NCI-H345 treated with DMSO at 0.1 percent for 48 hours (cell line): ENCODE results near the gene IGIP.

Experiments
- DNase-seq: peaks from one replicate; lab custom pipeline; 2025; ENCODE audit not compliant: unreplicated experiment; lab: John Stamatoyannopoulos, UW

IGIP gene

DNA sequence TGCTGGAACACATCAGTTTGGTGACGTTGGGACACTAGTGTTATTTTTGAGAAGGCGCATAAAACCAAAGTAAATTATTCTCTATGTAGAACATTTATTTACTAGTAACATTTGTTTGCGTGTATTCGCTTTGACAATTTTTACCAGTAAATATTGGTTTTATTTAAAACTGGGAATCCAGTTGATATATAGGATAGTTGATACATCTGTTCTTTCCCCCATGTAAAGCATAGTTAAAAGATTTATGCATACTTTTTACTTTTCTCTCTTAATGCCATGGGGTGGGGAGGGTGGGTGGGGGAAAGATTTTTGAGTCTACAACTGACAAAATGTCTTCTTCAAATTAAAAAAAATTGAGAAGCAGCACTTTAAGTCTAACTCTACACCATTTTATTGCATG is at the start of gene IGIP:
IGIP (plus strand) TSS at position 301 of the 400 bp plus-strand sequence. CDS start 2,540 bp downstream, outside the sequence.
- DNase-seq: no peak

DNA sequence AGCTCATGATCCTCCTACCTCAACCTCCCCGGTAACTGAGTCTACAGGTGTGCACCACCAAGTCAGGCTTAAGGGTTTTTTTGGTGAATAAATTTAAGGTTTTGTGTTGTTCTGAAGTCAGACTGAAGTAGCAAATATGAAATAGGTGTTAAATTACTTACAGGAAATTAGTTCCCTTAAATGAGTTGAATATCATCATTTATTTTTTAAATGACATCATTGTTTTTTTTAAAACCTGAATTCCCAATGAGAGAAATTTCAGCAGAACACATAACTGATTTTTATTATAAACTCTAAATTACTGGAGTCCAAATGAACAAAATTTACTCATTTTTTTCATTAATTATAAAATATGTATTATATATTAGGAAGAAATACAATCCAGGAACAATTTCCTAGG is 49.6 kb upstream of the IGIP start:
- DNase-seq: no peak

DNA sequence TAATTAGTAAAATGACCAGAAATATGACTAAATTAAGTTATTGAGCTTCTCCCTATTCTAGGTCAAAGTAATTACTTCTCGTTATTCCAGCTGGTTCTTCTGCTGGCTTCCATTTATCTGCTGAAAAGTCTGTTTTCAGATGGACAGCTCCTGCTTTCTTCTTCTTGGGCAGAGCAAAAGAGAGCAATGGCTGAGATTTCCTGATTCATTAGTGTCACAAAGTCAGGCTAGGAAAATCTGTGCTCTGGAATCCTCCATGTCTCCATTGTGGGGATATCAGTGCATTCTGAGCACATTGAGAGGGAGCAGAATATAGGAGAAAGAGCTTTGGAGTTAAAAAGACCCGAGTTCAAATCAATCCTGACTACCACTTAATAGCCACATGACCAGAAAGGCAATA is 48.9 kb upstream of the IGIP start:
- no peak for DNase-seq

DNA sequence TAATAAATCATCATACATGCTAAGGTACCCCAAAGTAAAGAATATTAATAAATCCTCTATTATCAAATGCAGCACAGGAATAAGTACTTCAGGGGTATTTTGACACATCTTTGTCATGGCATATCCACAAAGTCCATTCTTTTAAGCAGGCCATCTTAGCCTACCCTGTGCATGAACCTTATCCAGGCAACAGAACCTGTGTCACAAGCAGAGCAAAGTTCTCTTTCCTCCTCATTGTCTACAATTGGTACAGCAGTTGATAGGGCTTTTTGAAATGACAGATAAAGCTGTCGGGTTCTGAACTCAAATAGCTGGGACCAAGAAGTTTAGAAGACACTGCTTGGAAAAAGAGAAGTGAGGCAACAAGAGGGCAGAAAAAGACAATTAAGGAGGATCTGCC is 42.6 kb upstream of the IGIP start:
- no peak for DNase-seq

DNA sequence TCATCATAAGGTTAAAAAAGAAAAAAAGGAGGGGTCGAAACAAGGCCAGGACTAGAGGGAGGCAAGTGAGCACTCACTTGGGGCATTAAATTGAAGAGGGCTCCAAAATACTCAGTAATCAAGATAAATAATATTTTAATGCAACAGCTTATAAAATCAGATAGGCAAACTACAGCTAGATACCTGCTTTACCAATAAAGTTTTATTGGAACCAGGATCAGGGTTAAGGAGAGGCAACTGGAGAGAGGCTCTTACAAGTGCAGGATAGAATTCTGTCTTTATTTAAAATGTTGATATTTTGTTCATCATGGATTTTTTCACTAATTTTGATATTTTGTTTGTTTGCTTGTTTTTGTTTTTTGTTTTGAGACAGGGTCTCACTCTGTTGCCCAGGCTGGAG is 42.1 kb upstream of the IGIP start:
- DNase-seq: no peak

DNA sequence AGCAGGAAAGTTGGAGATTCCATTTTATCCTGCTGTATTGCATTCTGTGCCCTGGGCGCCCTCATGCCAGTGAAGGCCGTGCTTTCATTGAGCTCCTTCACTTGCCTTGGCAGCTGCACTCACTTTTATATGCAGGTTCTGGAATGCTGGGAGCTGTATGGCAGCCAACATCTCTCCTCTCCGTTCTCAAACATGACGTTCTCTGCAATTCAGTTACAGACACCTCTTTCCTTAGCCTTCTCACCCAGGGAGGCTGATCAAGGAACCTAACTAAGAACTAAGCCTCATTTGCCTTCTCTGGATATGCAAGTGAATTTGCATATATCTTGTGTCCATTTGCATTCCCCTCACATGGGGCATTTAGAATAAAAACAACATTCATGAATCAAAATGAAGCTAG is 41.2 kb upstream of the IGIP start:
- no peak for DNase-seq

DNA sequence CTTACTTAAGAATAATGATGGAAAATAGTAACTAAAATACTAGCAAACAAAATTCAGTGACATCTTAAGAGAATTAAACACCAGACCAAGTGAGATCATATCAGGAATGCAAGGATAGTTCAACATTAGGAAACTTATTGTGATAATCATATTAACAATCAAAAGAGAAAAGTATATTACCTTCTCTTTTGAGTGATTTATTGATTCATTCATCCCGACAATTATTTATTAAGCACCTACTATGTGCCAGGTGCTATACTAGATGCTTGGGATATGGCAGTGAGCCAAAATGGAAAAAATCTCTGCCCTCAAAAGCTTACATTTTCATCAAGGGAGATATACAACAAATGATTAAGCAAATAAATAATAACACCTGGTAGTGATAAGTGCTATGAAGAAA is 35.5 kb upstream of the IGIP start:
- no peak for DNase-seq

DNA sequence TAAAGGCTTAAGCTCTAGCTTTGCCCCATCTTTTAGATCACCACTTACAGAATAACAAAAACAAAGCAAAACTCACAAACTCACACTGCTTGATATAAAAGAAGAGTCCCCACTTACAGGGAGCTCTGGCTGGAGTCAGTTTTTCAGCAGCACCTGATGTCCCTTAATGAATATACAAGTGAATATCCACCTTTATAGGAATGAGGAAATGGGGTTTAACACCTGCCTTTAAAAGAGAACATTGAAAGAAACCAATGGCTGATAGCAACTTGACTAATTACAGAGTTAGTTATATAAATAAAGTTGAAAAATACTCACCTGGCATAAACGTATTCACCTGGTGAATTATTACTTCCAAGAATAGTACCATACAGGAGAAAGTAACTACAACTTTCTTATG is 32.6 kb upstream of the IGIP start:
- DNase-seq: no peak

DNA sequence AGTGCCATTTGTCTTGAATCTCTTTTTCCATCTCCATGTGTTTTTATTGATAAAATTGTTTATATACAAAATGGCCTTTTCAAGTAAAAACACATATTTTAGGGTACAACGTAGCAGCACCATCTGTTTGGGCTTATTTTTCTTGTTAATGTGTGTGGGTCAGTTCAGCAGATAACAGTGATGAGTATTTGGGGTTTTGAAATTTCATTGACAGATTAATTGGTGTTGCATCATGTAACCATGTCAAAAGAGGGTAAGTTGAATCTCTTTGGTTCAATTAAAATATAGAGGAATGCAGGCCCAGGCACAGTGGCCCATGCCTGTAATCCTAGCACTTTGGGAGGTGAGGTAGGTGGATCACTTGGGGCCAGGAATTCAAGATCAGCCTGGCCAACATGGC is 31.9 kb upstream of the IGIP start:
- DNase-seq: no peak

DNA sequence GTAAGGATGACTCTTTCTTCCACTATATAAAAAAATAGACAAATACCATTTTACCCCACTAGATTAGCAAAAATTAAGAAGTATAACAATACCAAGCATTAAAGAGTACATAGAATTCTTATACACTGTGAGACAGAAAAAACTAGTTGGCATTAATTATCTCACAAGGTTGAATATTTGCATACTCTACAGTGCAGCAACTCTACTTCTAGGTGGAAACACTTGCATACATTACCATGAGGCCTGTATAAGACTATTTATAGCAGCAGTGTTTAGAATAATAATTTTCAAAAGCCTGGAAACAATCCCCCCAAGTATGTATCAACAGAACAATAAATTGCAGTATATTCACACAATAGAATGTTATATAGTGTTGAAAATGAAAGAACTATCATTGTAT is 30.8 kb upstream of the IGIP start:
- no peak for DNase-seq

DNA sequence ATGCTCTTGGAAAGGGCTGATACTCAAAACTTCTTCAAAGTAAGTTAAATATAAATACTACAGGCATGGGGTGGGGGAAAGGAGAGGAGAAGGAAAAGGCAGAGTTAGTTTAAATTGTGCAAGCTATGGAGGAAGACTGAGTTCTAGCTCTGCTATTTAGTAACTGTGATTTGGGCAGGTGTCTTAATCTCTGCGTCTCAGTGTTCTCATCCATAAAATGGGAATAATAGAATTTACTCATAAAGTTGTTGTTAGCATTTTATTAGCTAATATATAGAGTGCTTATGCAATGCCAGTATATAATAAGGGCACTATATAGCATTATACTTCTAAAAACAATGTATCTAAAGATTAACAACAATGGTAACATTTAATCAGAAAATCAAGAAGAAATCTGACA is 24.6 kb upstream of the IGIP start:
- no peak for DNase-seq

DNA sequence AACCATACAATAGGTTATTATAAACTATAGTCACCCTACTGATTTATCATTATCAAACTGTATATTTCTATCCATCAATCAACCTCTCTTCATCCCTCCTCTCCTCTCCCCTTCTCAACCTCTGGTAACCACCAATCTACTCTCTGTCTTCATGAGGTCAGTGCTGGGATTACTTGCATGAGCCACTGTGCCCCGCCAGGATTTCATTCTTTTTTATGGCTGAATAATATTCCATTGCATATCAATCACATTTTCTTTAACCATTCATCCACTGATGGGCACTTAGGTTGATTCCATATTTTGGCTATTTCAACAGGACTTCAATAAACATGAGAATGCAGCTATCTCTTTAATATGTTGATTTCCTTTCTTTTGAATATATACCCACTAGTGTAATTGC is 22.6 kb upstream of the IGIP start:
- no peak for DNase-seq

DNA sequence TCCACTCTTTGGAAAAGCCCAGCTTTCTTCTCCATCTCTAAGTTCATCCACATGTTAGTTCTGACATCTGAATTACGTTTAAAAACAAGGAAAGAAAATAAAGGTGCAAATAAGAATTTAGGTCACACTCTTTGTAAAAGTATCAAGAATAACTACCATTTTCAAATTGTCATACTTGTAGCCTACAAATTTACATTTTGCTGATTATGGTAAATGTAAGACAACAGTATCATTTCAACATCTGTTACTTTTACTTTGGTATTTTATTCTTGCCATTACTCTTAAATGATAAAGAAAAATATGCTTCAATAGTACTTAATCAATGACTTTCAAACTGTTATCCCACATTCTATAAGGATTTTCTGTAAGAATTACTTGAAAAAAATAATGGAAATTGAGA is 21.6 kb upstream of the IGIP start:
- no peak for DNase-seq

DNA sequence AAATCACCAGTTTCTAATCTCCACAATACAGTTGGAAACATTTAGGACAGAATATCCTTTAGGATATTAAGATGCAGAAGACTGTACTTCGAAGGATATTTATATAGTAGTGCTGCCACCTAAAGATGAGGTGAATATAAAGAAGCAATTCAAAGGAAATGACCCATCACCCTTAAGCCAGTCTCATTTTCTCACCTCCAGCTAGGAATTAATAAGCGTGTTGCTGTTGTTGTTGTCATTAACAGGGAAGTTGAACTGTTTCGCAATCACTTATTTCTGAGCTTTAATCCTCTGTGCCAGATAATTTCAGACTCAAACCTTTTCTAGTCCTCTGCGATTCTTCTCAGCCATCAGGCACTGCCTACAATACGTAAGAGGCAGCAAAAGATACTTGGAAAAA is 19.6 kb upstream of the IGIP start:
- no peak for DNase-seq

DNA sequence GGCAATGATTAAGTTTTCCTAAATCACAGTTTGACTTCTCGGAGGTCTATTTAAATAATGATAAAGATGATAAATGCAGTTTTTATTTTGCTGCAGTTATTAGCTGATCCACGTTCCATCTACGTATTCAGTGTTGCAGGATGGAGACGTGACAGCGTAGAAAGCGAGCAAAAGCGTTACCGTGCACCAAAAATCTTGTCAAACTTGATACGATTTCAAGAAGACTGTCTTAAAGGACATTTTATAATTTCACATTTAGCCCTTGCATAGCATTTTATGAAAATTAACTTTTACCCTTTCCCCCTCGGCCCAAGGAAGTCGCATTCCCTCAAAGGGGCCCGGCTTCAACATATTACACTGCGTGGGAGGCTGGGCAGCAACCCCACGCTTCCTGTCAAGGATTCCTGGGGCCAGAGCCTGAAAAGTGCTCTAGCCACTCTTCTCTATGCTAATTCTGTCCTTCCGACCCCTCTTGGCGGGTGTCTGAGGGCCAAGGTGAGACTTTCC is 18.9 kb upstream of the IGIP start:
- no peak for DNase-seq

DNA sequence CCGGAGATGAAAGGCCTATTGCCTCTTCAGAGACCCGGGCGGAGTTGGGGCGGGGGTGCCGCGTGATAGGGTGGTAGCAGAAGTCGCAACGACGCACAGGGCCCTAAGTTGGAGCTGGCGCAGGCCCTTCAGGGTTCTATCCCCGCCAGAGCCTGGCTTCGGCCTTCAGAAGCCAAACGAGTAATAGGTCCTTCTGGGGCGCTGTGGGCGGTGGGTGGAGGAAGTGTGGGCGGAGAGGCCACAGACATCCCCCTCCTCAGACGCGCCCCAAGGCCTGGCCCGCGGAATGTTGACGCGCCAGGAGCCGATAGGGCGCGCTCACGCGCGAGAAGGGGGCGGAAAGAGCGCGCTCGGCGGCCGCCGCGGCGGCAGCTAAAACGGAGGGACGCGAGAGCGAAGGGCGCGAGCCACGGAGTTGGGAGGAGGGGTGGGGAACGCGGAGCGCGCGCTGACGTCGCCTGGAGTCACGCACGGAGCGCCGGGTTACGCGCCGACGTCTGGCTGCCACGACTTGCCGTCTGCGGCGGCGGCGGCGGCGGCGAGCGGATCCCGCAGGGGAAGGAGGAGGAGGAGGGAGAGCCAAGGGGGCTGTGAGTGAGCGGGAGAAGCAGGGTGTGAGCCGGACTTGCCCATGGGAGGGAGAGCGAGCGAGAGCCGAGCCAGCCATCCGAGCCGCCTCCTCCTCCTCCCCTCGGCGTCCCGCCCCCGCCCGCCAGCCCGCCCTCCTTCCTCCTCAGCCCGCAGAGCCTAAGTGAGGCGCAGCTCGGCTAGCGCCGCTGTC is 18.2 kb upstream of the IGIP start:
- DNase-seq: peak; percentile 76

DNA sequence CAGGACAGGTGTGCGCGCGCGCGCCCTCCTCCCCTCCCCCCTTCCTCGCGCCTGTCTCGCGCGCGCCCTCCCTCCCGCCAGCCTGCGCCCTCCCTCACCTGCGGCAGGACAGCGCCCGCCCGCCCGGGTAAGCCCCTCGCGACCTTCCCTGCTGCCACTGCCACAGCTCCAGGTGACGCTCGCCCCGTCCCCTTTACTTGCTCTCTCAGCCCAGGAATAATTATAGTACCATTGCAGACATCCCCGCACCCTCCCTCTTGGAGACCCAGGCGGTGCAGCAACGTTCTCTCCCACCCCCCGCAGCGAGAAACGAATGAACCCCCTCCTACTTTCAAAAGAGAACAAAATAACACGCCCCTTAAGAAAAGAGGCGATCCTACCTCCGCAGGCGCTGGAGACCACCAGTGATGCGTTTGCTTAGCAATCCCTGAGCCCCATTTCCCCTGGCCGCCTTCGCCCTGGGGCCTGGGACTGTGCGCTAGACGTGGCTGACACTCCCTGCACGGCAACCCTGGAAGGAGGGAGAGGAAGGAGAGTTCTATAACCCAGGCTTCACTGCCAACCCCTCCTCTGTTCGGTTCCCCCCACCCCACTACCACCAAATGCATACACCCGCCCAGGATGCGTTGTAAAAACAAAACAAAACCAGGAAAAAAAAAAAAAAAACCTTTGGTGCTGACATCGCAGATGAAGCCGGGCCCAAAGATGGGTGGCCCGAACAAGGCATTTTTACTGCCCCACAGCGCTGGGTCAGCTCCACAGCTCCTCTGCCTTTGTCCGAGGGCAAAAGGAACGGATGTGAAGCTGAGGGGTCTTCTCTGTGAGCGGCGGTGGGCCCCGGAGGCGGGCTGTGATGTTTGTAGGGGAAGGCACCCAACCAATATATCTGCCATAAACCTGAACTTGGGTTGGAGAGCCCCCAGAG is 17.4 kb upstream of the IGIP start:
- DNase-seq: peak; percentile 73

DNA sequence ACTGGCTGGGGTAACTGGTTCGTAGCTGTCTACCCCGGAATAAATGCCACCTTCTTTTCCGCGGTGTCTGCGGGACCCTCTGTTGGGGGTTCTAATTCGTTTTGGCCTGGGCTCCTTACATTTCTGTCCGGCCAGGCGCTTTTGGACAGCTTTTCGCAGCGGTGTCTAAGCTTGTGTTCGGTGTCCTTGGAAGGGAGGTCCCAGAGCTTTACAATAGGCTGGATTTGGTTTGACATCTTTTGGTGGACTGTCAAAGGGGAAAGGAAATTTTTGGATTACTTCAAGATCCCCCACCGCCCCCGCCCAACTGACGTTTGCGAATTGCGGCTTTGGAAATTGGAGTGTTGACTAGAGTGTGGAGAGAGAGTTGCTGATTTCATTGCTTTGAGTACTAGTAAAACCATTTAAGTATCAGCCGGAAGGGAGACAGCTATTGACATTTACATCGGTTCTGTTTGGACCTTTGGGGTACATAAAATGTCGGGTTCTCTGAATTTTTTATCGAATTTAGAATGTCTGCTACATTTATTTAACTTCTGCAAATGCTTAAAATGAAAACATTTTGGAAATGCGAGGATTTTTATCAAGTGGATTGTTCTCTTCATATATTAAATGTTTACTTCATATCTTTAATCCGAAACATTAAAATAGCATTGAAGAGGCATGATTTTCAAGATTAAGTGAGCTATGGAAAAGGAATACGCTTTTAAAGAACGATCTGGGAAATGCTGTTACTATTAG is 16.5 kb upstream of the IGIP start:
- no peak for DNase-seq

DNA sequence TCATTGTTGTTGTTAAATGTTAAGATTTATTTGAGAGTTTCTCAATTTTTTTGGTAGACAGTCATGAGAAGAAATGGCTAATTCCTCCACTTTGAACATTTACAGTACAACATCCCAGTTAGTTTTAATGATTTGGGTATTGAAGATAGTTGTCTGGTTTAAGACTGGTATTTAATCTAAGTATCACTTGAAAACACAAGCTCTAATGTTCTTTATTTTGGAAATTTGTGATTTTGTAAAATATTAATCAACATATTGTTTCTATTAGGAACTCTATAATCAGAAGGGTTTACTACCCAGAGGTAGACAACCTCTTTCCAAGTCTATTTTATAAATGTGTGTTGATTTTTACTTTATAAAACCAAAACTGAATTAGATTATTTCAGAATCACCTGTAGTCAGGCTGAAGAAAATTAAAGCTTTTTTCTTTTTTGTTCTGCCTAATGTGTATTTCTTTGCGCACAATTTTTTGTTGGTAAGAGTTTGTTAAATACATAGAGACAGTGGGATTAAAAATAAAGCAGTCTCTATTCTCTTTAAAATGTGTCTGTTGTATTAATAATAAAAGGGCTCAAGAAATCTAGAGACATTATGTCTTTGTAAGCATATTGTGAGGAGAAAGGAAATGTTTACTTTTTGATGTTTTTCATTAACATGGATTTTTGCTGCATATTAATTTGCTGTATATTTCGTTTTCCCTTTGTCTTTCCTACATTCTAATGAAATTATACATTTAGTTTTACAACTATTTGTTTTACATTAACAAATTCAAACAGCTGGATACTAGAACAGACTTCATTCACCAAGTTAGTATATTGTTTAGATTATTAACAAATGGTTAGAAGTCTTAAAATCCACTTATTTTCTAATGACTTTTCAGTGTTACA is 15.7 kb upstream of the IGIP start:
- DNase-seq: no peak

DNA sequence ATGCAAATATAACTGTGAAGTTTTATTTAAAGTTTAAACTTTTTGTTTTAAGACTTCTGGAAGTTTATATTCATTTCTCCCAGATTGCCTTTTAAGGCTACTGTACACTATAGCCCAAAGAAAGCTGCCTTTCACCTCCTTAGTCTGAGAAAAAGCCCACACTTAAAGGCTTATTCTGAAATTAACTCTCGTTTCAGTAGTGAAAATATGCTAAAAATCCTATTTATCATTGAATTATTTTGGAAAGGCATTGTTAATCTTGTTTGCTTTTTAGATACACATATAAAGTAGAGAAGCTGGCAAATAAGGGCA is 15.1 kb upstream of the IGIP start:
- no peak for DNase-seq
